ENCODE measurements around the gene SP110. TPM values are rescaled to one million over a fixed set of nuclear protein-coding genes. Genes with fewer than 3 reads are reported as not detected.

Gene SP110
- total RNA-seq, 1 experiment from 2014 or later, result 3.5 TPM

GRCh38 chr2:230174466-230174865, 45.3 kb downstream of the SP110 start:
- no peak overlapping the region for H3K9ac ChIP-seq (ENCODE audit: low read length)
- no peak for ATAC-seq
- POLR2A ChIA-PET (ENCODE audit: unreplicated experiment), result no interaction called here
- no peak for DNase-seq
- no peak overlapping the region for H3K4me3 ChIP-seq (ENCODE audit: low read length)
- no peaks in the 10 kb centered on the region for H3K79me2 ChIP-seq (ENCODE audit: low read length)
- H3K36me3 ChIP-seq (ENCODE audit: low read depth, low read length), result no peaks in the 10 kb centered on the region
- intact Hi-C loops (cut with micrococcal nuclease), result no loop called here
- no TSS peak for BruUV-seq (replicated peaks)
- H3K27ac ChIP-seq (ENCODE audit: low read length), result no peak overlapping the region
- TF ChIP-seq EZH2phosphoT487 (IDR thresholded peaks at IDR 0.05; ENCODE audit: borderline replicate concordance, low read length), result no peak
- H4K20me1 ChIP-seq (ENCODE audit: low read length), result no peaks in the 10 kb centered on the region
- H3K9me2 ChIP-seq (replicated peaks; ENCODE audit: low read length), result no peaks in the 10 kb centered on the region
- H3K27me3 ChIP-seq (ENCODE audit: low read length), result no peaks in the 10 kb centered on the region
- H3K4me1 ChIP-seq (ENCODE audit: insufficient read depth, low read length), result peaks cover 10% of the 10 kb centered on the region
- H2AFZ ChIP-seq (ENCODE audit: low read length), result no peak overlapping the region
- H3K9me3 ChIP-seq (ENCODE audit: low read length), result no peaks in the 10 kb centered on the region
- H3K4me2 ChIP-seq (ENCODE audit: low read length), result no peak overlapping the region
- CTCF ChIA-PET, result no interaction called here
- H3F3A ChIP-seq (ENCODE audit: low read length, unreplicated experiment), result no peaks in the 10 kb centered on the region

GRCh38 chr2:230172852-230173251, 46.9 kb downstream of the SP110 start:
- intact Hi-C loops (cut with micrococcal nuclease), result no loop called here
- no peak overlapping the region for H3K27ac ChIP-seq (ENCODE audit: low read length)
- H3K4me2 ChIP-seq (ENCODE audit: low read length), result no peak overlapping the region
- ATAC-seq, result no peak
- no peaks in the 10 kb centered on the region for H3K36me3 ChIP-seq (ENCODE audit: low read depth, low read length)
- no peak overlapping the region for H2AFZ ChIP-seq (ENCODE audit: low read length)
- no peaks in the 10 kb centered on the region for H3K27me3 ChIP-seq (ENCODE audit: low read length)
- H3K9me2 ChIP-seq (replicated peaks; ENCODE audit: low read length), result no peaks in the 10 kb centered on the region
- no TSS peak for BruUV-seq (replicated peaks)
- CTCF ChIA-PET, result no interaction called here
- no peaks in the 10 kb centered on the region for H3F3A ChIP-seq (ENCODE audit: low read length, unreplicated experiment)
- TF ChIP-seq EZH2 (IDR thresholded peaks at IDR 0.05; ENCODE audit: low read length, unreplicated experiment) (no peak), CTCF (conservative IDR thresholded peaks at IDR 0.05; ENCODE audit: low read depth, low read length) (no peak), EZH2phosphoT487 (IDR thresholded peaks at IDR 0.05; ENCODE audit: borderline replicate concordance, low read length) (no peak)
- POLR2A ChIA-PET (ENCODE audit: unreplicated experiment), result no interaction called here
- H3K9me3 ChIP-seq (ENCODE audit: low read length), result no peaks in the 10 kb centered on the region
- peaks cover 10% of the 10 kb centered on the region for H3K4me1 ChIP-seq (ENCODE audit: insufficient read depth, low read length)
- H3K9ac ChIP-seq (ENCODE audit: low read length), result no peak overlapping the region
- DNase-seq, result no peak
- no peaks in the 10 kb centered on the region for H3K79me2 ChIP-seq (ENCODE audit: low read length)
- H4K20me1 ChIP-seq (ENCODE audit: low read length), result no peaks in the 10 kb centered on the region
- no peak overlapping the region for H3K4me3 ChIP-seq (ENCODE audit: low read length)

GRCh38 chr2:230172156-230172555, 47.6 kb downstream of the SP110 start:
- no peaks in the 10 kb centered on the region for H3F3A ChIP-seq (ENCODE audit: low read length, unreplicated experiment)
- POLR2A ChIA-PET (ENCODE audit: unreplicated experiment), result no interaction called here
- peaks cover 10% of the 10 kb centered on the region for H3K4me1 ChIP-seq (ENCODE audit: insufficient read depth, low read length)
- H3K9me2 ChIP-seq (replicated peaks; ENCODE audit: low read length), result no peaks in the 10 kb centered on the region
- CTCF ChIA-PET, result no interaction called here
- H3K4me2 ChIP-seq (ENCODE audit: low read length), result no peak overlapping the region
- H2AFZ ChIP-seq (ENCODE audit: low read length), result no peak overlapping the region
- H3K9ac ChIP-seq (ENCODE audit: low read length), result no peak overlapping the region
- intact Hi-C loops (cut with micrococcal nuclease), result no loop called here
- DNase-seq (no peak), ATAC-seq (no peak)
- H3K27me3 ChIP-seq (ENCODE audit: low read length), result no peaks in the 10 kb centered on the region
- no peaks in the 10 kb centered on the region for H3K9me3 ChIP-seq (ENCODE audit: low read length)
- no peaks in the 10 kb centered on the region for H3K79me2 ChIP-seq (ENCODE audit: low read length)
- H3K36me3 ChIP-seq (ENCODE audit: low read depth, low read length), result no peaks in the 10 kb centered on the region
- TF ChIP-seq CTCF (conservative IDR thresholded peaks at IDR 0.05; ENCODE audit: low read depth, low read length) (no peak), EZH2phosphoT487 (IDR thresholded peaks at IDR 0.05; ENCODE audit: borderline replicate concordance, low read length) (no peak), EZH2 (IDR thresholded peaks at IDR 0.05; ENCODE audit: low read length, unreplicated experiment) (no peak)
- no peaks in the 10 kb centered on the region for H4K20me1 ChIP-seq (ENCODE audit: low read length)
- no peak overlapping the region for H3K27ac ChIP-seq (ENCODE audit: low read length)
- H3K4me3 ChIP-seq (ENCODE audit: low read length), result no peak overlapping the region
- no TSS peak for BruUV-seq (replicated peaks)

Measured in PC-3 (cell line).